NK-92 (cell line): ENCODE data around the gene CDHR5.

ENCODE experiments used
- DNase-seq: peaks from one replicate; lab custom pipeline; 2025; ENCODE audit not compliant: unreplicated experiment; lab: John Stamatoyannopoulos, UW

The CDHR5 gene

GRCh38 chr11:611001-611996, 13.5 kb downstream of the CDHR5 start:
- DNase-seq: no peak

- no peak for DNase-seq
These were observed 14.5 kb downstream of the CDHR5 start for GRCh38 chr11:610146-610801.

- no peak for DNase-seq
These were observed 15.4 kb downstream of the CDHR5 start for GRCh38 chr11:609341-609811.

- no peak for DNase-seq
These were observed 15.9 kb downstream of the CDHR5 start for GRCh38 chr11:608791-609251.

- no peak for DNase-seq
These were observed 16.6 kb downstream of the CDHR5 start for GRCh38 chr11:607971-608659.

GRCh38 chr11:607020-607780, 17.6 kb downstream of the CDHR5 start:
- no peak for DNase-seq

GRCh38 chr11:606245-606644, 18.5 kb downstream of the CDHR5 start:
- DNase-seq: no peak

- no peak for DNase-seq
These were observed 19.2 kb downstream of the CDHR5 start for GRCh38 chr11:605286-606129.

GRCh38 chr11:603154-603553, 21.6 kb downstream of the CDHR5 start:
- no peak for DNase-seq

- no peak for DNase-seq
These were observed 23.0 kb downstream of the CDHR5 start for GRCh38 chr11:601573-602245.

GRCh38 chr11:598005-598680, 26.6 kb downstream of the CDHR5 start:
- DNase-seq: no peak

- no peak for DNase-seq
These were observed 27.5 kb downstream of the CDHR5 start for GRCh38 chr11:597166-597725.

GRCh38 chr11:596374-596773, 28.4 kb downstream of the CDHR5 start:
- DNase-seq: no peak

GRCh38 chr11:595400-595799, 29.4 kb downstream of the CDHR5 start:
- no peak for DNase-seq

GRCh38 chr11:593347-593746, 31.4 kb downstream of the CDHR5 start:
- DNase-seq: no peak

GRCh38 chr11:592918-593317, 31.8 kb downstream of the CDHR5 start:
- no peak for DNase-seq

GRCh38 chr11:592501-592900, 32.3 kb downstream of the CDHR5 start:
- DNase-seq: no peak

GRCh38 chr11:590997-591396, 33.8 kb downstream of the CDHR5 start:
- no peak for DNase-seq
